MV-4-11 (cell line): ENCODE measurements around the gene CLK3.

Source experiments
- DNase-seq: peaks from one replicate; lab custom pipeline; 2025; lab: John Stamatoyannopoulos, UW

The CLK3 gene

GRCh38 chr15:74603026-74603788 lies 12.4 kb upstream of the CLK3 start:
- no peak for DNase-seq

- DNase-seq = no peak
Measured at GRCh38 chr15:74603789-74604705, 11.6 kb upstream of the CLK3 start.

- DNase-seq = no peak
Measured at GRCh38 chr15:74604983-74605794, 10.4 kb upstream of the CLK3 start.

- DNase-seq = no peak
Measured at GRCh38 chr15:74605795-74606150, 9.9 kb upstream of the CLK3 start.

GRCh38 chr15:74608786-74609185 lies 6.8 kb upstream of the CLK3 start:
- DNase-seq = no peak

GRCh38 chr15:74609938-74610301 lies 5.7 kb upstream of the CLK3 start:
- no peak for DNase-seq

GRCh38 chr15:74610302-74610951 lies 5.2 kb upstream of the CLK3 start:
- DNase-seq = peak; percentile 11

- DNase-seq = no peak
Measured at GRCh38 chr15:74611341-74611740, 4.3 kb upstream of the CLK3 start.

- no peak for DNase-seq
Measured at GRCh38 chr15:74611834-74612233, 3.8 kb upstream of the CLK3 start.

- no peak for DNase-seq
Measured at GRCh38 chr15:74612677-74613076, 3.0 kb upstream of the CLK3 start.

GRCh38 chr15:74613089-74613952 lies 2.3 kb upstream of the CLK3 start:
- DNase-seq = no peak

- DNase-seq = no peak
Measured at GRCh38 chr15:74613953-74614743, 1.5 kb upstream of the CLK3 start.

GRCh38 chr15:74614744-74615507 lies 710 bp upstream of the CLK3 start:
- DNase-seq = peak; percentile 83

- peak; percentile 66 for DNase-seq
Measured at GRCh38 chr15:74616366-74616939, 817 bp downstream of the CLK3 start.

GRCh38 chr15:74616996-74617395 lies 1.4 kb downstream of the CLK3 start:
- DNase-seq = no peak

- no peak for DNase-seq
Measured at GRCh38 chr15:74618841-74619596, 3.4 kb downstream of the CLK3 start.

- no peak for DNase-seq
Measured at GRCh38 chr15:74619916-74620635, 4.4 kb downstream of the CLK3 start.
